EH (cell line): ENCODE results near the gene PPP1R14C.
A peak's percentile ranks its signal among the peaks of the same experiment; 100 is the strongest.

Experiments used
- DNase-seq: peaks from one replicate; pipeline ENCODE4 v3.0.0-alpha.2; 2015; ENCODE audit warnings: low read depth

Gene PPP1R14C

DNA sequence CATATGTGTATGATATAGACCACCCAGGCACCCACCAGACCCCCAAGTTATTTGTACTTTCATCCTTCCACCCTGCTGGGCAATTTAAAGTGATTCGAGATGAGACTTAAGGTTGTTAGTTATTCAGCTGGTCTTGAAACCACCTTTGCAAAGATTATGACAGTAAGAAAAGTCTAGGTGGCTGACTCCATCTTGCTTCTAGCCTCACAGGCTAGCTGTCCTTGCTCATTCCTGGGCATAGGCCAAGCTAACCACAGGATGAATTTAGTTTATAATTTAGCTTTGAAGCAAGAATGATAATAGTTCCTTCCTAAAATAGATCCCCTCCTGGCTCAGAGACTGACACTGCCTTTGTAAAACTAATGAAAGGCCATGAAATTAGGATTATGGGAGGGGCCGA is 154.0 kb downstream of the PPP1R14C start:
- no peak for DNase-seq

DNA sequence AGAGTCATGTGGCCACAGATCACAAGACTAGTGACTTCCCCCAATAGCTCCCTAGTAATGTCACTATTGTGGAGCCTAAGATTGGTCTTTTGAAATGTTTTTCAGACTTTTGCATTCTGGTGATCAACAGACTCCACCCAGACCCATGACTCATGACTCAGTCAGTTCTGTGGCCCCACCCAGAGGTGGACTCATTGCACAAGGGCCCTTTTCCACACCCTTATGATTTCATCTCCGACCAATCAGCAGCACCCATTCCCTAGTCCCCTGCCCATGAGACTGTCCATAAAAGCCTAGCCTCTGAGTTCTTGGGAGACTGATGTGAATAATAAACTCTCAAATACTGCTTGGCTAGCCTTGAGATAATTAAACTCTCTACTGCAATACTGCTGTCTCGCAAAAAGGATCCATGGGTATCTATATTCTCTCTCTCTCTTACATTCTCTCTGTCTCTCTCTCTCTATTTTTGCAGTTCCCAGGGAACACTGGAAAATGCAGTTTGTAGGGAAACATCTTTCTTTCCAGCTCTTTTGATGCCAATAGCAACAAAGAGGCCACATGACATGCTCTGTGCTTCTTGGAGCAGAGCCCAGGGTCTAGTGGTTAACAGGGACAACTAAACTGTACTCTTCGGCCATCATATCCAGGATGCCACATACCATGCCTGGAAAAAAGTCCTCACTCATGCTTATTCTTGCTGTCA is 154.6 kb downstream of the PPP1R14C start:
- DNase-seq = peak; percentile 70

DNA sequence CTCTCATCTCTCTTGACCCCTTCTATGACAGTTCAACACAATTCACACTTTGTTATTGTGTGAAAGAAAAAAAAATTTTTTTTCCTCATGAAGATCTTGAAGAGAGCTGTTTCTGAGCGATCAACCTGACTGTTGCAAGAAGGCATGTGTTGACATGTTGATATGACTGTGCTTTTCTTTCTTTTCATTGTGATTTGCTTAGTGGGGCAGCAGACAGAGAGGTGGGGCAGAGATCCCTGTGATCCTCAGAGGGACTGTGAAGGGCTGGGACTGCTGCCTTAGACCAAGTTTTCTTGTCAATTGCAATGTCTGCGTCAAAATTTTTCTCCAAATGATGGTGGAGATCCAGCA is 155.2 kb downstream of the PPP1R14C start:
- DNase-seq = no peak

DNA sequence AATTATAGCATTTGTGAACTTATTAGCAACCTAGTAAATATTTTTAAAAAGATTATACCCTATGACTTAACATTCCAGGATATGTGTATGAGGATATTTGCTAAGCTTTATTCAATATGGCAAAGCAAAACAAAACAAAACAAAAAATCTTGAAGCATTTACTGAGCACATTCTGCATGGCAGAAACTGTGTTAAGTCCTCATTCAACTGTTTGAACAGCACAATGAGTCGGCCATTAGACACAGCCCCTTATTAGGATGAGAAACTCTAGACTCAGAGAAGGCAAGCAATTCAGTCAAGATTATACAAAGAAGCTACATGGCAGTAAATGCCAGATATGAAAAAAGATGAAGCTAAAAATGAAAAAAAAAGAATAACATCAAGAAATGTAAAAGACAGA is 155.8 kb downstream of the PPP1R14C start:
- no peak for DNase-seq
